ENCODE measurements around the gene PCDH1. TPM values are rescaled to one million over a fixed set of nuclear protein-coding genes. Genes with fewer than 3 reads are reported as not detected.

PCDH1 gene
- total RNA-seq, 6 experiments from 2014 or later, result 20.8 to 44.1 (median 29.4) TPM

- no peak for DNase-seq
- no peaks in the 10 kb centered on the region for H3K9me3 ChIP-seq
- H3K4me1 ChIP-seq, result no peaks in the 10 kb centered on the region
- H3K27ac ChIP-seq, result no peak overlapping the region
- no peaks in the 10 kb centered on the region for H3K36me3 ChIP-seq
- H3K27me3 ChIP-seq, result no peaks in the 10 kb centered on the region
- intact Hi-C loops (cut with DNase I), result no loop called here
- no peak for ATAC-seq
- TF ChIP-seq CTCF (IDR thresholded peaks at IDR 0.05) (no peak), POLR2A (IDR thresholded peaks at IDR 0.05) (no peak)
- H3K4me3 ChIP-seq, result no peak overlapping the region
- 46% methylated on average over 4 of the region's 5 CpGs for WGBS (ENCODE audit: insufficient coverage, low coverage, low lambda C conversion rate, missing lambda C conversion rate)
Observed at GRCh38 chr5:141804475-141804874, 73.7 kb downstream of the PCDH1 start.

Other genes starting within 250 kb of the PCDH1 start
- 10 to 100 TPM; 18.2 to 26.5 (median 23.3) TPM for gene HDAC3, start 241.6 kb downstream of the PCDH1 start, total RNA-seq
- 1 to 10 TPM in 4 of 6 experiments, under 1 TPM in 2; 0.53 to 2.6 (median 1.2) TPM for gene RELL2, start 241.4 kb downstream of the PCDH1 start, total RNA-seq
- 1 to 10 TPM in 5 of 6 experiments, under 1 TPM in 1; 0.77 to 6.4 (median 3.3) TPM for gene FCHSD1, start 227.0 kb downstream of the PCDH1 start, total RNA-seq
- gene ARAP3, start 196.2 kb downstream of the PCDH1 start, total RNA-seq, result 1 to 10 TPM; 1.4 to 6.0 (median 3.7) TPM
- 10 to 100 TPM; 39.4 to 57.9 (median 43.8) TPM for gene DELE1, start 45.5 kb upstream of the PCDH1 start, total RNA-seq
- gene PCDH12, start 79.8 kb upstream of the PCDH1 start, total RNA-seq, result 1 to 10 TPM; 1.5 to 4.4 (median 1.9) TPM
- 10 to 100 TPM; 34.8 to 54.8 (median 41.8) TPM for gene RNF14, start 90.7 kb upstream of the PCDH1 start, total RNA-seq
- gene GNPDA1, start 134.6 kb upstream of the PCDH1 start, total RNA-seq, result 10 to 100 TPM in 4 of 6 experiments, 1 to 10 TPM in 2; 6.3 to 22.1 (median 14.9) TPM
- gene NDFIP1, start 230.4 kb upstream of the PCDH1 start, total RNA-seq, result 10 to 100 TPM; 50.4 to 61.1 (median 57.1) TPM

Measured in right lobe of liver (tissue), 6 donors.